OCI-LY3 (cell line): ENCODE results near the gene CACNA1I.

ENCODE experiments used
- H2AFZ ChIP-seq: fragments of 200-600, 300-600 bp; shearing (Covaris generic); 2 replicates; pipeline ENCODE4 v1.6.0; 2014; ENCODE audit warnings: antibody characterized with exemption, low read depth, low read length
- H3K27ac ChIP-seq: fragments of 200-600, 300-600 bp; sonication (generic); 2 replicates; pipeline ENCODE4 v1.5.1; 2014; ENCODE audit warnings: mild to moderate bottlenecking, low read length, moderate library complexity, mixed read lengths
- H3K27me3 ChIP-seq: fragments of 200-600, 300-600 bp; sonication (generic); 2 replicates; pipeline ENCODE4 v1.6.1; 2014; ENCODE audit warnings: low read depth, low read length, mixed read lengths
- H3K36me3 ChIP-seq: fragments of 200-600, 300-600 bp; sonication (generic); replicated peaks from 2 replicates; pipeline ENCODE3; 2014; ENCODE audit warnings: low read depth, low read length, mixed read lengths
- H3K4me1 ChIP-seq: fragments of 300-600, 200-600 bp; sonication (generic); 2 replicates; pipeline ENCODE4 v1.6.1; 2014; ENCODE audit warnings: low read length, mixed read lengths
- H3K4me2 ChIP-seq: fragments of 200-600, 300-600 bp; sonication (generic); 2 replicates; pipeline ENCODE4 v1.6.1; 2014; ENCODE audit warnings: low read length, mixed read lengths
- H3K4me3 ChIP-seq: fragments of 300-600, 200-600 bp; sonication (generic); 2 replicates; pipeline ENCODE4 v1.5.1; 2014; ENCODE audit warnings: antibody characterized with exemption, mild to moderate bottlenecking, low read length, moderate library complexity
- H3K79me2 ChIP-seq: fragments of 300-600, 200-600 bp; shearing (Covaris generic); 2 replicates; pipeline ENCODE4 v1.6.1; 2014; ENCODE audit warnings: mild to moderate bottlenecking, low read length, mixed read lengths
- H3K9ac ChIP-seq: fragments of 300-600, 200-600 bp; shearing (Covaris generic); 2 replicates; pipeline ENCODE4 v1.6.0; 2014; ENCODE audit warnings: mild to moderate bottlenecking, low read length, moderate library complexity
- H3K9me3 ChIP-seq: fragments of 200-600, 300-600 bp; shearing (Covaris generic); 2 replicates; pipeline ENCODE4 v1.6.1; 2014; ENCODE audit warnings: low read length, mixed read lengths; ENCODE audit not compliant: insufficient read depth
- H4K20me1 ChIP-seq: fragments of 200-600, 300-600 bp; sonication (generic); 2 replicates; pipeline ENCODE4 v1.6.1; 2016; ENCODE audit warnings: low read length, mixed read lengths; ENCODE audit not compliant: insufficient read depth
- EZH2phosphoT487 ChIP-seq: fragments of 200-600 bp; shearing (Covaris generic); IDR thresholded peaks from 2 replicates; pipeline ENCODE4 v1.6.1; 2018; ENCODE audit warnings: antibody characterized with exemption, mixed run types, low read depth
- TF ChIP-seq, protein P1 (sequence below): fragments of 200-600, 300-600 bp; sonication (generic); IDR thresholded peaks from 2 replicates; pipeline ENCODE4 v1.5.1; 2014; ENCODE audit warnings: antibody characterized with exemption, low read length, low read depth

CACNA1I gene

DNA sequence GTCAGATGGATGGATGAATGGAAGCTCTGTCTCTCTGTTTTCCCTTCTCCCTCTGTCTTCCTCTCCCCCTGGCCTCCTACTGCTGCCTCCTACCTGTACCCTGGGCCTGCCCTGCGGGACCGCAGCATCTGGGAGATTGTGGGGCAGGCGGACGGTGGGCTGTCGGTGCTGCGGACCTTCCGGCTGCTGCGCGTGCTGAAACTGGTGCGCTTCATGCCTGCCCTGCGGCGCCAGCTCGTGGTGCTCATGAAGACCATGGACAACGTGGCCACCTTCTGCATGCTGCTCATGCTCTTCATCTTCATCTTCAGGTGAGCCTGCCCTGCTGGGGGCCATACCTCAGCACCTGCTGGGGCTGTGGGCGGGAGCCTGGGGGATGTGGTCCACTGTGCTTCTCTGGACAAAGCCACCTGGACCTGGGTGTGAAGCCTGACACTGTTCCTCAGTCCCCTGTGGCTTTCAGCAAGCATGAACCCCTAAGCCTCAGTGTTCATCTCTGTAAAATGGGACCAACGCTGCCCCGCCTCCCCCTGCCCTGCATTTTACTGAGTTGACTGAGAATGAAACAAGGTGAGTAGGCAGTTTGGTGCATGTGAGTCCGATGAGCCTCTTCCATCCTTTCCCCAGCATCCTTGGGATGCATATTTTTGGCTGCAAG lies 88.4 kb downstream of the CACNA1I start:
- TF ChIP-seq, protein P1, sequence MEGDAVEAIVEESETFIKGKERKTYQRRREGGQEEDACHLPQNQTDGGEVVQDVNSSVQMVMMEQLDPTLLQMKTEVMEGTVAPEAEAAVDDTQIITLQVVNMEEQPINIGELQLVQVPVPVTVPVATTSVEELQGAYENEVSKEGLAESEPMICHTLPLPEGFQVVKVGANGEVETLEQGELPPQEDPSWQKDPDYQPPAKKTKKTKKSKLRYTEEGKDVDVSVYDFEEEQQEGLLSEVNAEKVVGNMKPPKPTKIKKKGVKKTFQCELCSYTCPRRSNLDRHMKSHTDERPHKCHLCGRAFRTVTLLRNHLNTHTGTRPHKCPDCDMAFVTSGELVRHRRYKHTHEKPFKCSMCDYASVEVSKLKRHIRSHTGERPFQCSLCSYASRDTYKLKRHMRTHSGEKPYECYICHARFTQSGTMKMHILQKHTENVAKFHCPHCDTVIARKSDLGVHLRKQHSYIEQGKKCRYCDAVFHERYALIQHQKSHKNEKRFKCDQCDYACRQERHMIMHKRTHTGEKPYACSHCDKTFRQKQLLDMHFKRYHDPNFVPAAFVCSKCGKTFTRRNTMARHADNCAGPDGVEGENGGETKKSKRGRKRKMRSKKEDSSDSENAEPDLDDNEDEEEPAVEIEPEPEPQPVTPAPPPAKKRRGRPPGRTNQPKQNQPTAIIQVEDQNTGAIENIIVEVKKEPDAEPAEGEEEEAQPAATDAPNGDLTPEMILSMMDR, result no peak
- TF ChIP-seq EZH2phosphoT487, result no peak
- H3K4me2 ChIP-seq, result no peak overlapping the region
- H3K4me1 ChIP-seq, result no peaks in the 10 kb centered on the region
- H2AFZ ChIP-seq, result no peak overlapping the region
- peaks cover 15% of the 10 kb centered on the region; the same call in 1 of the 2 replicates for H3K27me3 ChIP-seq
- H3K27ac ChIP-seq, result no peak overlapping the region
- no peaks in the 10 kb centered on the region for H4K20me1 ChIP-seq
- no peaks in the 10 kb centered on the region for H3K9me3 ChIP-seq
- no peaks in the 10 kb centered on the region for H3K36me3 ChIP-seq
- no peak overlapping the region for H3K4me3 ChIP-seq
- no peak overlapping the region for H3K9ac ChIP-seq
- H3K79me2 ChIP-seq, result no peaks in the 10 kb centered on the region

DNA sequence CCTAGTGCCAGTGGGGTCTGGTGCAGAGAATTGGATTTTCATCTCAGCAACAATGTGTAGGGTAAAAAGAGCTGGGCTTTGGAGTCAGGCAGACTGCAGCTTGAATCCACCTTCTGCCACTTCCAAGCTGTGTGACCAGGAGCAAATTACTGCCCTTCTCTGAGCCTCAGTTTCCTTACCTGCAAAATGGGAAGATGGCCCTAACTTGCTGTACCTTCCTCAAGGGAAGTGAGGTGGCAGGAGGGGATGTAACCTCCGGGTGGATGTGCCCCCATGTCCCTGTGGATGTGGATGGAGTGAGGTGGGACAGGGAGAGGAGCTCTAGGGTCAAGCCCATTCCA lies 90.9 kb downstream of the CACNA1I start:
- no peak overlapping the region for H3K9ac ChIP-seq

GRCh38 chr22:39661842-39662685 lies 91.5 kb downstream of the CACNA1I start:
- Histone ChIP-seq H3K4me2 (no peak overlapping the region), H3K36me3 (no peaks in the 10 kb centered on the region), H3K4me3 (no peak overlapping the region), H4K20me1 (no peaks in the 10 kb centered on the region), H3K9me3 (no peaks in the 10 kb centered on the region), H3K9ac (no peak overlapping the region), H3K27ac (no peak overlapping the region), H2AFZ (no peak overlapping the region), H3K4me1 (no peaks in the 10 kb centered on the region), H3K27me3 (peaks cover 9% of the 10 kb centered on the region; the same call in 1 of the 2 replicates), H3K79me2 (no peaks in the 10 kb centered on the region)
- no peak for TF ChIP-seq EZH2phosphoT487
- TF ChIP-seq, protein P1, result no peak

More for the DNA sequence above, 90.9 kb downstream of the CACNA1I start:
- Histone ChIP-seq H4K20me1 (no peaks in the 10 kb centered on the region), H3K27me3 (peaks cover 11% of the 10 kb centered on the region; the same call in 1 of the 2 replicates), H3K79me2 (no peaks in the 10 kb centered on the region), H3K4me1 (no peaks in the 10 kb centered on the region), H3K4me3 (no peak overlapping the region), H3K9me3 (no peaks in the 10 kb centered on the region), H3K27ac (no peak overlapping the region), H2AFZ (no peak overlapping the region), H3K4me2 (no peak overlapping the region), H3K36me3 (no peaks in the 10 kb centered on the region)
- TF ChIP-seq, protein P1, result no peak
- no peak for TF ChIP-seq EZH2phosphoT487

DNA sequence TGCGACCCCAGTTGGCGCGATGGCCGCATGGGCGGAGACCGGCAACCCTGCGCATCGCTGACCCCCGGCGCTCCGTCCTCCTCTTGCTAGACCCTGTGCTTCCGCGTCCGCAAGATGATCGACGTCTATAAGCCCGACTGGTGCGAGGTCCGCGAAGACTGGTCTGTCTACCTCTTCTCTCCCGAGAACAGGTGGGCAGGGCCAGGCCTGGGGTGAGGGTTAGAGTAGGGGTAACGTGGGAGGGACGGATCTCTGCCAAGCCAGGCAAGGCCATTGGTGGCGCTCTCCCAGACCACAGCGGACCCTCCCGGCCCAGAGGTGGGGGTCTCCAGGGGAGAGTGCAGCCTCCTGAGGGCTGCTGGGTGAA lies 92.1 kb downstream of the CACNA1I start:
- no peaks in the 10 kb centered on the region for H4K20me1 ChIP-seq
- no peaks in the 10 kb centered on the region for H3K79me2 ChIP-seq
- no peak overlapping the region for H3K9ac ChIP-seq
- no peaks in the 10 kb centered on the region for H3K4me1 ChIP-seq
- peaks cover 4% of the 10 kb centered on the region; the same call in 1 of the 2 replicates for H3K27me3 ChIP-seq
- H3K36me3 ChIP-seq, result no peaks in the 10 kb centered on the region
- no peak overlapping the region for H3K27ac ChIP-seq
- H3K4me3 ChIP-seq, result no peak overlapping the region
- H3K4me2 ChIP-seq, result no peak overlapping the region
- H2AFZ ChIP-seq, result no peak overlapping the region
- no peaks in the 10 kb centered on the region for H3K9me3 ChIP-seq
- TF ChIP-seq, protein P1, result no peak
- TF ChIP-seq EZH2phosphoT487, result no peak
